Measurements from ENCODE around the gene HP1BP3. TPM values are rescaled to one million over a fixed set of nuclear protein-coding genes. Genes with fewer than 3 reads are reported as not detected.

Gene HP1BP3
- total RNA-seq, 1 donor from 2014 or later = 102 TPM

- peak overlapping the region; percentile 93 for H3K4me3 ChIP-seq (ENCODE audit: low read depth, low read length)
- DNase-seq (ENCODE audit: low read depth) = peak; percentile 82
- no peaks in the 10 kb centered on the region for H3K36me3 ChIP-seq (ENCODE audit: control insufficient read depth, insufficient read depth, low read length)
- no peaks in the 10 kb centered on the region for H3K27me3 ChIP-seq (ENCODE audit: control insufficient read depth, insufficient read depth, low read length)
- TF ChIP-seq, protein P1, sequence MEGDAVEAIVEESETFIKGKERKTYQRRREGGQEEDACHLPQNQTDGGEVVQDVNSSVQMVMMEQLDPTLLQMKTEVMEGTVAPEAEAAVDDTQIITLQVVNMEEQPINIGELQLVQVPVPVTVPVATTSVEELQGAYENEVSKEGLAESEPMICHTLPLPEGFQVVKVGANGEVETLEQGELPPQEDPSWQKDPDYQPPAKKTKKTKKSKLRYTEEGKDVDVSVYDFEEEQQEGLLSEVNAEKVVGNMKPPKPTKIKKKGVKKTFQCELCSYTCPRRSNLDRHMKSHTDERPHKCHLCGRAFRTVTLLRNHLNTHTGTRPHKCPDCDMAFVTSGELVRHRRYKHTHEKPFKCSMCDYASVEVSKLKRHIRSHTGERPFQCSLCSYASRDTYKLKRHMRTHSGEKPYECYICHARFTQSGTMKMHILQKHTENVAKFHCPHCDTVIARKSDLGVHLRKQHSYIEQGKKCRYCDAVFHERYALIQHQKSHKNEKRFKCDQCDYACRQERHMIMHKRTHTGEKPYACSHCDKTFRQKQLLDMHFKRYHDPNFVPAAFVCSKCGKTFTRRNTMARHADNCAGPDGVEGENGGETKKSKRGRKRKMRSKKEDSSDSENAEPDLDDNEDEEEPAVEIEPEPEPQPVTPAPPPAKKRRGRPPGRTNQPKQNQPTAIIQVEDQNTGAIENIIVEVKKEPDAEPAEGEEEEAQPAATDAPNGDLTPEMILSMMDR (IDR thresholded peaks at IDR 0.05; ENCODE audit: insufficient read depth, low read length, severe bottlenecking) = no peak
- FAIRE-seq = no peak
These were observed 666 bp downstream of the HP1BP3 start for GRCh38 chr1:20786253-20787028.

- H3K36me3 ChIP-seq (ENCODE audit: control insufficient read depth, insufficient read depth, low read length) = no peaks in the 10 kb centered on the region
- FAIRE-seq (no peak), DNase-seq (ENCODE audit: low read depth) (peak; percentile 15)
- peak overlapping the region; percentile 93 for H3K4me3 ChIP-seq (ENCODE audit: low read depth, low read length)
- no peaks in the 10 kb centered on the region for H3K27me3 ChIP-seq (ENCODE audit: control insufficient read depth, insufficient read depth, low read length)
- TF ChIP-seq, protein P1 (IDR thresholded peaks at IDR 0.05; ENCODE audit: insufficient read depth, low read length, severe bottlenecking) = no peak
These were observed 1.2 kb downstream of the HP1BP3 start for GRCh38 chr1:20785907-20786252.

- Histone ChIP-seq H3K27me3 (ENCODE audit: control insufficient read depth, insufficient read depth, low read length) (no peaks in the 10 kb centered on the region), H3K36me3 (ENCODE audit: control insufficient read depth, insufficient read depth, low read length) (peaks cover 12% of the 10 kb centered on the region), H3K4me3 (ENCODE audit: low read depth, low read length) (no peak overlapping the region)
- TF ChIP-seq, protein P1 (IDR thresholded peaks at IDR 0.05; ENCODE audit: insufficient read depth, low read length, severe bottlenecking) = no peak
- FAIRE-seq (no peak), DNase-seq (ENCODE audit: low read depth) (no peak)
These were observed 11.4 kb downstream of the HP1BP3 start for GRCh38 chr1:20775700-20776099.

DNA sequence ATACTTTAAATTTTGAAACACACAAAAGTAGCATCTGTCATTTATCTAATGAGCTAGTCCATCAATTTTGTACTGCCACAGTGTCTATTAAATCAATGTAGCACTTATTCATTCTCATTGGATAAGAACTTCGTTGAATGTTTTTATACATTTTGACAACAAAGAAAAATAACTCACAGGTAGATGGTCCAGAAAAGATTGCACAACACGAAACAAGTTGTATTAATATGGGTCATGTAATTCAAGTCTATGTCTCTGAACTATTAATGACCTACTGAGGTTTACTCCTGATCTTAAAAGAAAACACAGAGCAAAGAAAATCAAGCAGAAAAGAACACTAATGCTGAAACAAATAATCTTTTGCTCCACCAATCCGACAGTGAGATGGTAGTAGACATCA is 15.3 kb downstream of the HP1BP3 start:
- no peak overlapping the region for H3K4me3 ChIP-seq (ENCODE audit: low read depth, low read length)
- no peak for DNase-seq (ENCODE audit: low read depth)
- no peak for FAIRE-seq
- TF ChIP-seq, protein P1 (IDR thresholded peaks at IDR 0.05; ENCODE audit: insufficient read depth, low read length, severe bottlenecking) = no peak
- peaks cover 15% of the 10 kb centered on the region for H3K36me3 ChIP-seq (ENCODE audit: control insufficient read depth, insufficient read depth, low read length)
- H3K27me3 ChIP-seq (ENCODE audit: control insufficient read depth, insufficient read depth, low read length) = no peaks in the 10 kb centered on the region

DNA sequence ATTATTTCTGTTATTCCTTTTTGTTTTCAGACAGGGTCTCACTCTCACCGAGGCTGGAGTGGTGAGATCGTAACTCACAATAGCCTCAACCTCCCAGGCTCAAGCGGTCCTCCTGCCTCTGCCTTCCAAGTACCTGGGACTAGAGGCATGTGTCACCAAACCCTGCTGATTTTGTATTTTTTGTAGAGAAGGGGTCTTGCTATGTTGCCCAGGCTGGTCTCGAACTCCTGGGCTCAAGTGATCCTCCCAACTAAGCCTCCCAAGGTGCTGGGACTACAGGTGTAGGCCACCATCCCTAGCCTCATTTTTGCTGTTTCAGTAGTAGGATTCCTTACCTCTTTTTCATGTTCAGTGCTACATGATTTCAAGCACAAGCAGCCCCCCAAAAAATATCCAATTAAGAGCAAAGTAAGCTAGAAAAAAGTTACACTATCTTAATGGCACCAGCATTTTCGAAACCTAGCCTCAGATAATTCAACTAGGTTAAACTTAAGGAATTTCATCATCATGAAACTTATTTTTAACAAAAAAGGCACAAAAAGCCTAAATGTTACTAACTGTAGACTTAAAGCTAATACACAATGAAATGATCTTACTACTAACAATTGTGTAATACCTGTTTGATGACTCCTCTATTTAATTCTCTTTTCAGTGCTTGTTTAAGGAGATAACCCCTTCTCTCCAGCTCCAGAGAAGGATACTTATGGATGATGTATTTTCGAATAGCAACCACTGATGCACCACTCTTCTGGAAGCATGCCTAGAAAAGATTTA is 16.6 kb downstream of the HP1BP3 start:
- no peak for DNase-seq (ENCODE audit: low read depth)
- no peak for FAIRE-seq
- H3K27me3 ChIP-seq (ENCODE audit: control insufficient read depth, insufficient read depth, low read length) = no peaks in the 10 kb centered on the region
- H3K36me3 ChIP-seq (ENCODE audit: control insufficient read depth, insufficient read depth, low read length) = peaks cover 21% of the 10 kb centered on the region
- H3K4me3 ChIP-seq (ENCODE audit: low read depth, low read length) = no peak overlapping the region
- TF ChIP-seq, protein P1 (IDR thresholded peaks at IDR 0.05; ENCODE audit: insufficient read depth, low read length, severe bottlenecking) = no peak
